ENCODE measurements around the gene PODN. TPM values are rescaled to one million over a fixed set of nuclear protein-coding genes. Genes with fewer than 3 reads are reported as not detected.

Gene PODN
- total and polyA plus RNA-seq, 2 donors (not counting 3 experiments of a cell fraction or from before 2014, with no cell fraction given): 1.3 to 1.5 TPM

- Histone ChIP-seq H3K9me1 (replicated peaks; ENCODE audit: control insufficient read depth, extremely low read depth, insufficient read depth, low read length) (no peaks in the 10 kb centered on the region), H3K9ac (replicated peaks; ENCODE audit: extremely low read depth, insufficient read depth, low read length) (no peak overlapping the region), H3K9me3 (replicated peaks; ENCODE audit: control insufficient read depth, insufficient read depth, low read length) (no peaks in the 10 kb centered on the region), H3K27ac (ENCODE audit: insufficient read depth, low read depth, low read length) (no peak overlapping the region), H3K4me1 (ENCODE audit: control insufficient read depth, extremely low read depth, insufficient read depth, low read length) (no peaks in the 10 kb centered on the region), H2AFZ (ENCODE audit: low read depth, low read length) (no peak overlapping the region), H3K27me3 (ENCODE audit: control insufficient read depth in 2 of 2, insufficient read depth in 2 of 2, low read length in 2 of 2) (no peaks in the 10 kb centered on the region), H3K4me3 (replicated peaks in 1 of 3; ENCODE audit: insufficient read depth in 1 of 3, low read depth in 1 of 3, low read length in 3 of 3) (no peak overlapping the region), H3K4me2 (ENCODE audit: insufficient read depth, low read length) (no peak overlapping the region), H3K79me2 (ENCODE audit: control insufficient read depth, insufficient read depth, low read length) (no peaks in the 10 kb centered on the region), H4K20me1 (replicated peaks; ENCODE audit: control insufficient read depth, extremely low read depth, insufficient read depth, low read length) (no peaks in the 10 kb centered on the region), H3K36me3 (ENCODE audit: control insufficient read depth in 2 of 2, extremely low read depth in 1 of 2, insufficient read depth in 2 of 2, low read length in 2 of 2) (no peaks in the 10 kb centered on the region)
- DNase-seq (ENCODE audit: low read depth, low spot score): no peak
- no TSS peak for BruUV-seq (replicated peaks)
- dilution Hi-C loops (cut with MboI; ENCODE audit: extremely low pct_ligation_motif_present, low sequenced_read_pairs): no loop called here
- ChIA-PET POLR2A (no interaction called here), CTCF (no interaction called here)
- TF ChIP-seq MYC (IDR thresholded peaks at IDR 0.05; ENCODE audit: low read depth, low read length) (no peak), JUN (IDR thresholded peaks at IDR 0.05; ENCODE audit: borderline replicate concordance, insufficient read depth, insufficient read length, low read depth) (no peak), CTCF (IDR thresholded peaks at IDR 0.05; ENCODE audit: extremely low read depth in 1 of 2, insufficient read depth in 1 of 2, low read depth in 1 of 2, low read length in 2 of 2) (no peak), EZH2 (IDR thresholded peaks at IDR 0.05; ENCODE audit: borderline replicate concordance, low read depth, low read length, severe bottlenecking) (no peak), MAX (IDR thresholded peaks at IDR 0.05; ENCODE audit: insufficient read depth, insufficient read length) (no peak), FOS (IDR thresholded peaks at IDR 0.05; ENCODE audit: borderline replicate concordance, insufficient read depth, low read length) (no peak)
- intact Hi-C loops (cut with micrococcal nuclease): no loop called here
- no peak for FAIRE-seq
Observed at GRCh38 chr1:53076165-53076564, 14.2 kb downstream of the PODN start.
